GM18873 (cell line): ENCODE measurements around the gene LGALS4.
"Not testable (repeated sequence)": the region's sequence is repeated elsewhere in the genome, so short reads cannot be mapped to it uniquely, and the experiment has no call there.

Source experiments
- ATAC-seq: cut with Tn5 transposase; IDR thresholded peaks from one replicate; pipeline ENCODE4 v1.9.1; 2021; ENCODE audit warnings: mild to moderate bottlenecking, moderate library complexity, moderate number of reproducible peaks; ENCODE audit not compliant: unreplicated experiment, low FRiP score

LGALS4 gene, protein sequence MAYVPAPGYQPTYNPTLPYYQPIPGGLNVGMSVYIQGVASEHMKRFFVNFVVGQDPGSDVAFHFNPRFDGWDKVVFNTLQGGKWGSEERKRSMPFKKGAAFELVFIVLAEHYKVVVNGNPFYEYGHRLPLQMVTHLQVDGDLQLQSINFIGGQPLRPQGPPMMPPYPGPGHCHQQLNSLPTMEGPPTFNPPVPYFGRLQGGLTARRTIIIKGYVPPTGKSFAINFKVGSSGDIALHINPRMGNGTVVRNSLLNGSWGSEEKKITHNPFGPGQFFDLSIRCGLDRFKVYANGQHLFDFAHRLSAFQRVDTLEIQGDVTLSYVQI

DNA sequence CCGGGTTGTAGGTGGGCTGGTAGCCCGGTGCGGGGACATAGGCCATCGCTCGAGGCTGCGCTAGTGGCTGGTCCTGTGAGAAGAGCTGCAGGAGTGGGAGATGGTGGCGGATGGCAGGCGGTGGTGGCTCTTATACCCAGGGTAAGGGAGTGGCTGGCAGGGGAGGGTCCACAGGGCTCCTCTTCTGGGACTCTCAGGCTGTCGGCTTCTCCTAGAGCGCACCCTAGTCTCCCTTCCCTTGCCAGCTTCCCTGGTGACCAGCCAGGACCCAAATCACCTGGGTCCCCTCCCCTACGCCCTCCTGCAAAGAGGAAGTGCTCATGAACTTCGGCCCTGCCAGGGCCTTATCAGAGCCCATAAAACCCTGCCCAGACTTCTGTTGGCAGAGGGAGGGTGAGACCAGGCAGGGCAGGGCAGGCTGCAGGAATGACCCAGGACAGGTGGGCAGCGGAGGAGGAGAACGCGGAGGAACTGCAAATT lies at the start of gene LGALS4:
TSS of gene LGALS4 (minus strand) at position 105 of the 480 bp plus-strand sequence. CDS start at position 46, 59 bp downstream.
- no peak for ATAC-seq

DNA sequence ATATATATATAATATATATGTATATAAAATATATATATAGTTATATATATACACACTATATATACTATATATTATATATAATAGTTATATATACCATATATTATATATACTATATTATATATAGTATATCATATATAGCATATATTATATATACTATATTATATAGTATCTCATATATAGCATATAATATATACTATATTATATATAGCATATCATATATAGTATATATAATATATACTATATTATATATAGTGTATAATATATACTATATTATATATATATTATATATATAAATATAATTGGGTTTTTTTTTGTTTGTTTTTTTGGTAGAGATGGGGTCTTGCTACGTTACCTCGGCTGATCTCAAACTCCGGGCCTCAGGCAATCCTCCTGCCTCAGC lies 48.6 kb upstream of the LGALS4 start:
- ATAC-seq = no peak

DNA sequence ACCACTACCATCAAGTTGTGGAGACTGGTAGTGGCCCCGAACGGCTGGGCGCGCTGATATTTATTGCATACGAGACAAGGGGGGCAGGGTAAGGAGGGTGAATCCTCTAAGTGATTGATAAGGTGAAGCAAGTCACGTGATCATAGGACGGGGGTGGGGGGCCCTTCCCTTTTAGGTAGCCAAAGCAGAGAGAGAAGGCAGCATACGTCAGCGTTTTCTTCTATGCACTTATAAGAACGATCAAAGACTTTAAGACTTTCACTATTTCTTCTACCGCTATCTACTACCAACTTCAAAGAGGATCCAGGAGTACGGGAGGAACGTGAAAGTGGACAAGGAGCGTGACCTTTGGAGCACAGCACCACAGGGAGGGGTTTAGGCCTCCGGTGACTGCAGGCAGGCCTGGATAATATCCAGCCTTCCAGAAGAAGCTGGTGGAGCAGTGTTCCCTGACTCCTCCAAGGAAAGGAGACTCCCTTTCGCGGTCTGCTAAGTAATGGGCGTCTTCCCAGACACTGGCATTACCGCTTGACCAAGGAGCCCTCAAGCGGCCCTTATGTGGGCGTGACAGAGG lies 47.0 kb upstream of the LGALS4 start:
- ATAC-seq = not testable (repeated sequence)

DNA sequence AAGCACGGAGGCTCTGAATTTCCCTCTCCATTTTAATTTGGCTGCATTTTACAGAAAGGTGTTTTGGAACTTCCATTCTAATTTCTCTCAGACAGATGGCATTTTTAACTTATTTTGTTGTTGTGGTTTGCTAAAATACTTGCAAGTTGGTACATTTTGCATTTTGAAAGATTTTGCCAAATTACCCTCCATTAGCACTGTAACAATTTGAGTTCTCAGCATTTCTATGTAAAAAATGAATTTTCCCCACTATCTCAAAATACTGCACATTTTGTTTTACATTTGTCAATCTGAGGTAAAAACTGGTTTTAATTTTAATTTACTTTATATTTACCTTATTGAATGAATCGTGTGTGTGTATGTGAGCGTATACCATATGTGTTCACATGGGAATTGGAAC lies 44.1 kb upstream of the LGALS4 start:
- ATAC-seq = no peak

DNA sequence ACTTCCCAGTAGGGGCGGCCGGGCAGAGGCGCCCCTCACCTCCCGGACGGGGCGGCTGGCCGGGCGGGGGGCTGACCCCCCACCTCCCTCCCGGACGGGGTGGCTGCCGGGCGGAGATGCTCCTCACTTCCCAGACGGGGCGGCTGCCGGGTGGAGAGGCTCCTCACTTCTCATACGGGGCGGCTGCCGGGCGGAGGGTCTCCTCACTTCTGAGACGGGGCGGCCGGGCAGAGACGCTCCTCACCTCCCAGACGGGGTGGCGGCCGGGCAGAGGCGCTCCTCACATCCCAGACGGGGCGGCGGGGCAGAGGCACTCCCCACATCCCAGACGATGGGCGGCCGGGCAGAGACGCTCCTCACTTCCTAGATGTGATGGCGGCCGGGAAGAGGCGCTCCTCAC lies 43.0 kb upstream of the LGALS4 start:
- ATAC-seq = not testable (repeated sequence)

DNA sequence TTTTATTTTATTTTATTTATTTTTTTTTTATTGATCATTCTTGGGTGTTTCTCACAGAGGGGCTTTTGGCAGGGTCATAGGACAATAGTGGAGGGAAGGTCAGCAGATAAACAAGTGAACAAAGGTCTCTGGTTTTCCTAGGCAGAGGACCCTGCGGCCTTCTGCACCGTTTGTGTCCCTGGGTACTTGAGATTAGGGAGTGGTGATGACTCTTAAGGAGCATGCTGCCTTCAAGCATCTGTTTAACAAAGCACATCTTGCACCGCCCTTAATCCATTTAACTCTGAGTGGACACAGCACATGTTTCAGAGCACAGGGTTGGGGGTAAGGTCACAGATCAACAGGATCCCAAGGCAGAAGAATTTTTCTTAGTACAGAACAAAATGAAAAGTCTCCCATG lies 42.2 kb upstream of the LGALS4 start:
- ATAC-seq = not testable (repeated sequence)

DNA sequence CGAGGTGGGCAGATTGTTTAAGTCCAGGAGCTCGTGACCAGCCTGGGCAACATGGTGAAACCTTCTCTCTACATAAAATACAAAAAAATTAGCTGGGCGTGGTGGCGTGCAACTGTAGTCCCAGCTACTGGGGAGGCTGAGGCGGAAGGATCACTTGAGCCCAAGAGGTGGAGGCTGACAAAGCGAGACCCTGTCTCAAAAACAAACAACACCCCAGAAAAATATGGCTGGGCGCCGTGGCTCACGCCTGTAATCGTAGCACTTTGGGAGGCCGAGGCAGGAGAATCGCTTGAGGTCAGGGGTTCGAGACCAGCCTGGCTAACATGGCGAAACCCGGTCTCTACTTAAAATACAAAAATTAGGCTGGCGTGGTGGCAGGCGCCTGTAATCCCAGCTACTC lies 40.5 kb upstream of the LGALS4 start:
- no peak for ATAC-seq

DNA sequence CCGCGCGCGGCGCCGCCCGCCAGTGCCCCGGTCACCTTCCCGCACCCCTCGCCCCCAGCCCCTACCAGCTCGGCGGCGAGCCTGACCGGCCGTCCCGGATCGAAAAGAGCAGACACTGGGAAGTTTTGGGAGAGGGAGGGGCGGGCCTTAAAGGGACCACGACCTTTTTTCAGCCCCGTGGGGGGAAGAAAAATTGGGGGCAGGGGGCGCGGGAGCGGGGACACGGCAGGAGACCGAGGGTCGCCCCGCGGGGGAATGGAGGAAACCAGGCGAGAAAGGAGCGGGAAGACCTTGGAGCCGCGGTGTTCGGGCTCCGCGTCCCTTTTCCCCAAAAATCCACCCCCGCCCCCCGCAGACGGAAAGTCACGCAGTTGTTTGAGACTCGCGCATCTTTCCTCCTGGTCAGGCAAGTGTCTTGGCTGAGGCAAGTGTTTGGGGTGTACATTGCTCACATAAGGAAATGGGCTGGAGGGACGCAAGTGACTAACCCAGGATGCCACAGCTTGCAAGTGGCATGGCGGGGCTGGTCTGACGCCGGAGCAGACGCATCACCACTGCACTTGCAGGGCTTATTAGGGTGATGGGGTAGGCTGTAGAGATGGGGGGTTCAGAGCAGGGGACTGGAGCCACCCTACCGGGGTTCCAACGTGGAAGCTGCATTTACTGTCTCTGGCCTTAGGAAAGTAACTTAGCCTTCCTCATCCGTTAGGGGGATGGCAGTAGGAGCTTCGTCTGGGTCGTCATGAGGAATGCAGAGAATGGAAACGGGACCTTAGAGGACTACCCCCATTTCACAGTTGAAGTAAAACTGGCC lies 39.7 kb upstream of the LGALS4 start:
- ATAC-seq = no peak

DNA sequence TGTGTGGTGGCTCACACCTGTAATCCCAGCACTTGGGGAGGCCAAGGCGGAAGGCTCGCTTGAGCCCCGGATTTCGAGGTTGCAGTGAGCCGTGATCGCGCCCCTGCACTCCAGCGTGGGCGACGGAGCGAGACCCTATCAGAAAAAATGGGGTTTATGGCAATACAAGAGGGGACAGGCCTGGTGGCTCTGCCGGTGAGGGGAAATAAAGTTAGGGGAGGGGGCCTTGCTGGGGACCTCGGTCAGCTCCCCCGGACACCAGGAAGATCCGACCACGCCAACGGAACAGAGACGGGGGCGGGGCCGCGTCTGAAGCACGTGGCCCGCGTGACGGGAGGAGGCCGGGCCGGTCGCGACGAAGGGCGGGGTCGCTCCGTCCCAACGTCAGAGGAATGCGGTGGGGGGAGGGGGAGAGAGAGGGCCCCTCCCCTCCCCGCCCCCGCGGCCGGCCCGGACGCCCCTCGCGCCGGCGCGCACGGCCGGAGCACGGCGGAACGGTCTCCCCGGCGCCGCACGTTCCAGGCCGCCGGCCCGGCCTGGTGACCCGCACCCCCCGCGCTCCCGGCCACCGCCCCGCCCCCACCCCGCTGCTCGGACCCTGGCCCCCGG lies 39.0 kb upstream of the LGALS4 start:
- ATAC-seq = no peak

DNA sequence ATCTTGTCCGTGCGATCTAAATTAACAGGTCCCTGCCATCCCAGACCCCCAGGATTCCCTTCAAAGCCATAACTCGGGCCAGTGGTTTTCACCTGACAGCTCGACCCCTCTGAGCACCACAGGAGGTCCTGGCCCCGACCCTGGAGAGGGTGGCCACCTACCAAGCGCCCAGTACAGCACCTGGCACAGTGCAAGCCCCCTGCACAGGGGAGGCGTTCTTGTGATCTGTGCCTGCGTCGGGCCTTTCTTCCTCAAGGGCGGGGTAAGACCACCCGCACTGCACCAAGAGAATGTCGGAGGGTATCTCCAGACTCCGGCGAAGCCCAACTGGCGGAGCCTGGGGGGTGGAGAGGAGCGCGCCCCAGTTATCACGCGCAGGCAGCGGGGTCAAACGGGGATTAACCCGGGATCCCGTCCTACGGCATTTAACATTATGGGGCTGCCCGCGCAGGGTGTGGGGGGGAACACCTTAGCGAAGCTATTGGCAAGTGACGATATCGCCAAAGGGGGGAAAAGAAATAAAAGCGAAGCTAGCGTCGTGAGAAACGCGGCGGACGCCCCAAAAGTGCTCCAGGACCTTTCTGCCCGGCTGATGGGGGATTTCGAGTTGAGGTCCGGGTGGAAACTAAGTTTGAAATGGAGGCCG lies 38.4 kb upstream of the LGALS4 start:
- no peak for ATAC-seq

DNA sequence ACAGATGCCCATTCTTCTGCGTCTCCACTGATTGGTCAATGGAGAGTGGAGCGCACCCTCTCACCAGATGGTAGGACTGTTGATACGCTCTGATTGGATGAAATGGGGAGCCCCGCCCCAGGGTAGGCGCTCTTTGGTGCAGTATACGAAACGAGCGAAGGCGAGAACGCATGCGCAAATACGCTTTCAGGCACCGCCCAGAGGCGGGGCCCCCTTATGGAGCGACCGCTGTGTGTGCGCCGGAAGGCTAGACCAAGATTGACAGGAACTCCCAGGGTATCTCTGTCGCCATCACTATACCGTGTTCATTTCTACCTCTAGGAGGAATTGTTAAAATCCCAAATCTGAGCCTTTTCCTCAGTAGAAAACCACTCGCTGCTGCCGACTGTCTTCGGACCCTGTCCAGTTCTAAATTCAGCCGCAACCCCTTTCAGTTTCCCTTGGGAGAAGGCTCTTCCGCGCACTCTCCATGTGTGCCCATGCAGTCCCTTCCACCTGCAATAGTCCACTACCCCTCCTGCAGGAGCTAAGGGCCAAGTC lies 37.8 kb upstream of the LGALS4 start:
- ATAC-seq = peak; percentile 80

DNA sequence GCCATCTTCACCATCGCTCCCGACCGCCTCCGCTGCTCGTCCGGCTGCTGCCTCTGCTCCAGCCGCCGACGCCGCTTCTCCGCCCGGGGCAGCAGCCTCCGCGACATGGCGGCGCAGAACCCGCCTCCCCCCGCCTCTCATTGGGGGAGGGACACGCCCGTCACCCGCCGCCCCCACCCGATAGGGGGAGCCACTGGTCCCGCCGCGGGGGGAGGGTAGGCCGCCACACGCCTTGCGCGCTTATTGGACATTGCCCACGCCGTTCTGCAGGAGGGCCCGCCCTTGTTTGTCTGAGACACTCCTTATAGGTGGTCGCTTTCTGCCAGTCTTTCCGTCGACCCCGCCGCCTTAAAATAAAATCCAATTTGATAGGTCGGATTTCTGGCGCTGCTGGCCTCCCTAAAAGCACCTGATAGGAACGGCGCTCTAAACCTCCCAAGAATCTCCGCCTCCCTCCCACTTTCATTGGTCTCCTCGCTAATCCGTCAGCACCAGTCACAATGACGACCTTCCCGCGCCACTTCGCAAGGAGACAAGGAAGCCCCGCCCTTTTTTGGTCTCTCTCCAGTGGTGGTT lies 37.2 kb upstream of the LGALS4 start, which contains the start of gene HNRNPL:
TSS of gene HNRNPL (minus strand) at position 127 of the 576 bp plus-strand sequence. CDS start at position 107, 20 bp downstream.
- ATAC-seq = peak; percentile 46

DNA sequence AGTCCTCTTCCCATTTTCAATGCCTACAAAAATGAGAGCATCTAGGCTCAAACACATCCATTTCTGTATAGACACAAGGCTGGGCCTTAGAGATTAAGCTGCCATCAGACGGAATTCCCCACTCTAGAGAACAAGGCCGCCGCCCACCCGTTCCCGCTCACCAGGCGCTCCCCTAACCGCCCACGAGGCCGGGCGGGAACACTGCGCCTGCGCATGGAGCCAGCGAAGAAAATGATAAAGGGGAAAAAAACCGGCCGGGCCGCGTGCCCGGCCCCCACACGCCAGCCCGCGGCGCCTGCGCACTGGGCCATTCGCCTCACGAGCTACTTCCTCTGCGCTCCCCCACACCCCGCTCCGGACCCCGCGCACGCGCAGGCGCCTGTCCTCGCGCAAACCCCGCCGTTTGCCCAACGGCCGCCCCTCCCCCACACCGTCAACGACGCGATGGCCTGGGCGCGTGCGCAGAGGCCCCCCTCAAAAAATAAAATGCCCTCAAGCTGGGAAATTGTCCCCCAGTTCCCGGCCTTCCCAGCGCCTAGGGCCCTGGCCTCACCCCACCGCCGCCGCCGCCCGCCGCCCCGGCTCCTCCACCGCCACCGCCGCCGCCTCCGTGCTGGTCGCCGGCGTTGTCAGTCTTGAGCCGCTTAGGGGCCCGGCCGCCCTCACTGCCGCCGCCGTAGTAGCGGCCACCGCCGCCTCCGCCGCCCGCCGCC lies 36.6 kb upstream of the LGALS4 start:
- no peak for ATAC-seq

DNA sequence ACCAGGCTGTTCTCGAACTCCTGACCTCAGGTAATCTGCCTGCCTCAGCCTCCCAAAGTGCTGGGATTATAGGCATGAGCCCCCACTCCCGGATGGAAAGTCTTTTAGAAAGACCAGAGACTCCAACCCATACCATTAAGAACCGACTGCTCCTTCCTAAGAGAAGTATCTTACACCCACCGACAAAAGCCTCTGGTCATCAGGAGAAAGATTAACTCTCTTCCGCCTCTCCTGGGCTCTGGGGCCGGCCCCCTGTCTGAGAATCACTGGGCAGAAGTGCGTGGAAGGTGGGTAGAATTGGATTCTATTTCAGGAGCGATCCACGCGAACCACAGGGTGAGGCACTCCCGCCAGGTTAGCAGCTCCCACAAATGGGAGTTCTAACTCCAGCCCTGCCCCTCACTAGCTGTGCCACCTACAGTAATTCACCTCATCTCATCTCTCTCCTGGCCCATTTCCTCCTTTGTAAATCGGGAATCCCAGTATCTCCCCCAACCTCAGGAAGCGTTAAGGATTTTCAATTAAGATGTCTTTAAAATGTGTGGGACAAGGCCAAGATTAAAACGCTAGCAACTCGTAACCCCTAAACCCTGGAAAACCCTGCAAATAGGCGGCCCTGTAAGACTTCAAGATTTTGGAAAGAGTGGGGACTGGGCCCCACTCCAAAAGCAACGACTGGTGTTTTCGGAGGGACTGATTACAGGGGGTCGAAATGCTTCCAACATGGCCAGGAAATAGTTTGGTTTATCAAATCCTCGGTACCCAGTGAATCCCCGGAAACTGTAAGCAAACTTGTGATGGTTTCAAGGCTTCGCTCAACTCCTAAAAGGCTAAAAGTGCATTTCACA lies 35.8 kb upstream of the LGALS4 start:
- ATAC-seq = no peak

DNA sequence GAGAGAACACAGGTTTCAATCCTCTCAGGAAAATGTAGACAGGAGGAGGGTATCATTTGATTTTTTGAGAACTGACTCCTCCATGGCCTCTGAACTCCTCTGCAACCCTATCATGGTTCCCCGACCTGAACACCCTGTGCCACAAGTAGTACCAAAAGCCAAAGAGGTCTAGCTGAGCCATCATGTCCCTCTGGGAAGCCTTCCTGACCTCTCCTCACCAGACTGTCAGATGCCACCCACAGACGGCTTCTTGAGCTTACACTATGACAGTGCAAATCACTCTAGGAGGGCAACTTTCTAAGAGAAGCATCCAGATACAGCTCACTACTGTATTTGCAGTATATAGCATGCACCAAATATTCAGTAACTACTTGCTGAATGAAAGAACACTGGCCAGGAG lies 33.4 kb upstream of the LGALS4 start:
- ATAC-seq = no peak

DNA sequence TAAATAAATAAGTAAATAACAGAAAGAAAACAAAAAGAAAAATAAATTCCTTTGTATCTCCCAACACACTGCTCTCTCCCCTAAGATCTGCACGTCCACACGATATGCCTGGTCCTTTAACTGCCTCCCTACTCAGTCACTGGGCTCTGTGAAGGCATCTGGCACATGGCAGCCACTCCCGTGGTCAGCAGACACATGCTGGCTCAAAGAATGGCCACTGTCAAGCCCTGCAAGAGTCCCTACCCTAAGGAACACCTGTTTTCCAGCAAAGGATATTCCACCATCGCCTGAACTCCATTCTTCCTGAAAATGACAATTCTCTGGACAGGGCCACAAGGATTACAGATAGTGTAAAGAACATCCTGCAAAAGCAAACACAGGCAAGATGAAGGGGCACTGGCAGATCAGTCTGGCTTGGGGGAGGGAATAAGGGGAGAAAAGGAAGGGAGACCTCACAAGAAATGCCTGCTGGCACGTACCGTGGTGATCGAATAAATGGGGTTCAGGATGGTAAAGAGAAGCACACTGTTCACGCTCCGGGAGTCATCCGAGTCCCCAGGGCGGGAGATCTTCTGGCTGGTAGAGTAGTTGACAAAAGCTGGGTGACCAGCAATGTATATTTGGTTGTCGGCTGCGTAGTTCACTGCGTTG lies 32.8 kb upstream of the LGALS4 start:
- no peak for ATAC-seq

DNA sequence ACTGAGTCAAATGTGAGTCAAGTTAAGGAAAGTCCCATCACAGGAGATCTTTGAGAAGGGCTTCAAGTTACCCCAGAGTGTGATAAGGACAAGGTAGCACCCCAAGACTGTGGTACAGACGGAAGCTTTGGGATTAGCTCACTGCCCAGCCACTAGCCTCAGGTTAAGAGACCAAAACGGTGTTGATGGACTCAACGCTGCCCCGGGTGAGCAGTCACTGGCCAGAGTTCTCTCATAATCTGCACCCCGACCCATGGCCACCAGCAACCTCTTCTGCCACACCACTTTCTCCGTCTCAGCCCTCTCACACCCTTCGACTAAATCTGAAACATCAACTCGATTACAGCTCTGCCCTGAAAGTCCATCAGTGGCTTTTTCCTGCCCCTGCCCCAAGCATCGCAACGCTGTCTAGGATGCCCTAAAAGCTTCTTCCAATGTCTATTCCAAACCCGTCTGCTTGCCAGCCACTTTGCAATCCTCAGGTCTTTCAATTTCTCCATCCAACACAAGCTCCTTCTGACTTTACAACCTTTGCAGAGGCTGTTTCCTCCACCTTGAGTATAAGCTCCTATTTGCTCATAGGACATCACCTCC lies 31.4 kb upstream of the LGALS4 start:
- ATAC-seq = no peak
